H9 (cell line): ENCODE measurements around the gene DDIT4. TPM values are rescaled to one million over a fixed set of nuclear protein-coding genes. Genes with fewer than 3 reads are reported as not detected.
A peak's percentile ranks its signal among the peaks of the same experiment; 100 is the strongest.

ENCODE experiments used
- DNase-seq: peaks from one replicate; pipeline ENCODE4 v3.0.0-alpha.2; 2017
- H2AFZ ChIP-seq: one replicate; pipeline ENCODE4 v1.6.1; 2013; ENCODE audit warnings: mild to moderate bottlenecking, low read length, control low read depth, moderate library complexity
- H2AK5ac ChIP-seq: 2 replicates; pipeline ENCODE4 v1.6.1; 2013; ENCODE audit warnings: low read length, control low read depth, mixed read lengths; ENCODE audit not compliant: insufficient read length
- H2BK120ac ChIP-seq: one replicate; pipeline ENCODE4 v1.6.1; 2013; ENCODE audit warnings: low read depth, mild to moderate bottlenecking, low read length, control low read depth, inconsistent platforms; ENCODE audit not compliant: poor library complexity, severe bottlenecking
- H2BK12ac ChIP-seq: 2 replicates; pipeline ENCODE4 v1.6.1; 2013; ENCODE audit warnings: low read length, control low read depth, mixed read lengths, low read depth; ENCODE audit not compliant: insufficient read length
- H2BK15ac ChIP-seq: 2 replicates; pipeline ENCODE4 v1.6.1; 2013; ENCODE audit warnings: low read depth, low read length, control low read depth
- H2BK20ac ChIP-seq: one replicate; pipeline ENCODE4 v1.6.1; 2013; ENCODE audit warnings: low read depth, mild to moderate bottlenecking, low read length, control low read depth, inconsistent platforms; ENCODE audit not compliant: poor library complexity, severe bottlenecking
- H2BK5ac ChIP-seq: 2 replicates; pipeline ENCODE4 v1.6.1; 2013; ENCODE audit warnings: low read length, control low read depth, mixed read lengths; ENCODE audit not compliant: insufficient read length
- H3K14ac ChIP-seq: 2 replicates; pipeline ENCODE4 v1.6.1; 2013; ENCODE audit warnings: low read length, control low read depth; ENCODE audit not compliant: insufficient read depth
- H3K18ac ChIP-seq: 2 replicates; pipeline ENCODE4 v1.6.1; 2013; ENCODE audit warnings: low read depth, mild to moderate bottlenecking, mixed read lengths, low read length, control low read depth; ENCODE audit not compliant: insufficient read length
- H3K23ac ChIP-seq: 2 replicates; pipeline ENCODE4 v1.6.1; 2013; ENCODE audit warnings: low read length, control low read depth, mixed read lengths, low read depth; ENCODE audit not compliant: insufficient read length
- H3K23me2 ChIP-seq: 2 replicates; pipeline ENCODE4 v1.6.1; 2013; ENCODE audit warnings: low read depth, mild to moderate bottlenecking, mixed read lengths, low read length, control low read depth; ENCODE audit not compliant: insufficient read length, poor library complexity, severe bottlenecking
- H3K27ac ChIP-seq: 2 replicates; pipeline ENCODE4 v1.5.1; 2013; ENCODE audit warnings: low read length, control low read depth, mixed read lengths, low read depth; ENCODE audit not compliant: insufficient read length
- H3K27me3 ChIP-seq: 2 replicates; pipeline ENCODE4 v1.6.1; 2013; ENCODE audit warnings: low read length, control low read depth, inconsistent platforms; ENCODE audit not compliant: insufficient read depth
- H3K4ac ChIP-seq: 2 replicates; pipeline ENCODE4 v1.6.1; 2013; ENCODE audit warnings: low read depth, mild to moderate bottlenecking, control low read depth, inconsistent platforms, low read length, moderate library complexity
- H3K4me1 ChIP-seq: 2 replicates; pipeline ENCODE4 v1.6.1; 2013; ENCODE audit warnings: low read length, control low read depth, inconsistent platforms; ENCODE audit not compliant: insufficient read depth
- H3K4me2 ChIP-seq: 2 replicates; pipeline ENCODE4 v1.6.1; 2013; ENCODE audit warnings: low read length, control low read depth, mixed read lengths; ENCODE audit not compliant: insufficient read length, insufficient read depth
- H3K56ac ChIP-seq: 2 replicates; pipeline ENCODE4 v1.6.1; 2013; ENCODE audit warnings: low read depth, mild to moderate bottlenecking, mixed read lengths, low read length, control low read depth; ENCODE audit not compliant: insufficient read length
- H3K79me1 ChIP-seq: 2 replicates; pipeline ENCODE4 v1.6.1; 2013; ENCODE audit warnings: low read depth, mild to moderate bottlenecking, moderate library complexity, low read length, control low read depth, inconsistent platforms; ENCODE audit not compliant: insufficient read depth, poor library complexity, severe bottlenecking
- H3K79me2 ChIP-seq: 2 replicates; pipeline ENCODE4 v1.6.1; 2013; ENCODE audit warnings: low read length, control low read depth, inconsistent platforms; ENCODE audit not compliant: insufficient read depth
- H3K9ac ChIP-seq: 2 replicates; pipeline ENCODE4 v1.6.1; 2013; ENCODE audit warnings: low read length, control low read depth, mixed read lengths; ENCODE audit not compliant: insufficient read length; ENCODE audit errors: extremely low read depth
- H3K9me3 ChIP-seq: one replicate; pipeline ENCODE4 v1.6.1; 2013; ENCODE audit warnings: low read depth, low read length, inconsistent platforms; ENCODE audit not compliant: control insufficient read depth
- H3T11ph ChIP-seq: one replicate; pipeline ENCODE4 v1.6.1; 2013; ENCODE audit warnings: mild to moderate bottlenecking, low read length, control low read depth, inconsistent platforms
- H4K20me1 ChIP-seq: one replicate; pipeline ENCODE4 v1.6.1; 2013; ENCODE audit not compliant: control insufficient read depth, insufficient read length, insufficient read depth
- H4K5ac ChIP-seq: 2 replicates; pipeline ENCODE4 v1.6.1; 2013; ENCODE audit warnings: low read depth, mild to moderate bottlenecking, mixed read lengths, low read length, control low read depth; ENCODE audit not compliant: insufficient read length
- H4K8ac ChIP-seq: replicated peaks from 2 replicates; pipeline ENCODE4 v1.6.1; 2013; ENCODE audit warnings: low read length, control low read depth, mixed read lengths, low read depth; ENCODE audit not compliant: insufficient read length
- H4K91ac ChIP-seq: 2 replicates; pipeline ENCODE4 v1.6.1; 2013; ENCODE audit warnings: low read depth, mild to moderate bottlenecking, moderate library complexity, mixed read lengths, low read length, control low read depth; ENCODE audit not compliant: insufficient read length
- H3K27ac Mint-ChIP-seq, 3 experiments: 2 replicates in 2 of 3; 3 replicates in 1 of 3; pipeline ENCODE4 v1.8.0; 2020 to 2021; ENCODE audit warnings: mixed read lengths in 3 of 3, mild to moderate bottlenecking in 1 of 3, moderate library complexity in 1 of 3
- H3K27me3 Mint-ChIP-seq: 2 replicates; pipeline ENCODE4 v1.8.0; 2021; ENCODE audit warnings: low read depth, mild to moderate bottlenecking, moderate library complexity, mixed read lengths
- H3K36me3 Mint-ChIP-seq, 3 experiments: 2 replicates in 2 of 3; 3 replicates in 1 of 3; pipeline ENCODE4 v1.8.0; 2020 to 2021; ENCODE audit warnings: low read depth in 3 of 3, mixed read lengths in 3 of 3; ENCODE audit not compliant: insufficient read depth in 1 of 3
- H3K4me1 Mint-ChIP-seq, 2 experiments: 2 replicates each; pipeline ENCODE4 v1.8.0; 2020; ENCODE audit warnings: mixed read lengths in 2 of 2
- H3K4me3 Mint-ChIP-seq, 2 experiments: 2 replicates in 1 of 2; 3 replicates in 1 of 2; pipeline ENCODE4 v1.8.0; 2020 to 2021; ENCODE audit warnings: mild to moderate bottlenecking in 2 of 2, mixed read lengths in 2 of 2, moderate library complexity in 1 of 2
- H3K9me3 Mint-ChIP-seq, 2 experiments: 2 replicates in 1 of 2; 3 replicates in 1 of 2; pipeline ENCODE4 v1.8.0; 2020; ENCODE audit warnings: mild to moderate bottlenecking in 2 of 2, mixed read lengths in 2 of 2, moderate library complexity in 1 of 2
- CTCF ChIP-seq: fragments of 200-600 bp; sonication (generic); conservative IDR thresholded peaks from 3 replicates; pipeline ENCODE4 v1.8.0; 2021; ENCODE audit warnings: antibody characterized with exemption, mild to moderate bottlenecking
- WGBS: extraction: QIAGEN DNeasy Blood & Tissue Kit; methylation state at CpG from one replicate; pipeline ENCODE4 v1.1.7; 2013; ENCODE audit warnings: missing lambda C conversion rate, low lambda C conversion rate, mixed read lengths; ENCODE audit not compliant: insufficient read length; ENCODE audit errors: extremely low coverage; 5-methylcytosine and 5-hydroxymethylcytosine counted together
- total RNA-seq: library from RNA; stranded (reverse); gene quantifications from 2 replicates; pipeline ENCODE4 v1.2.1, GENCODE V29; 2021

The DDIT4 gene
- total RNA-seq, 1 experiment from 2014 or later = 84.0 TPM

- no peak overlapping the region for H3K4me3 Mint-ChIP-seq
- peak overlapping the region in 1 of 3 experiments; percentile 25; a peak in 2 of 7 replicates for H3K27ac Mint-ChIP-seq
- H3K23me2 ChIP-seq = no peaks in the 10 kb centered on the region
- no peaks in the 10 kb centered on the region for H3K79me1 ChIP-seq
- no peak overlapping the region for H2AFZ ChIP-seq
- H2BK12ac ChIP-seq = no peak overlapping the region
- peaks cover 5% of the 10 kb centered on the region; the same call in 1 of the 2 replicates for H3K4me1 ChIP-seq
- H3K14ac ChIP-seq = no peak overlapping the region
- no peak overlapping the region for H4K5ac ChIP-seq
- H3K27ac ChIP-seq = no peak overlapping the region
- no peak overlapping the region for H2BK15ac ChIP-seq
- H2BK20ac ChIP-seq = no peak overlapping the region
- WGBS = no CpG with 5 or more reads among the region's 5 CpGs
- no peaks in the 10 kb centered on the region for H3K9me3 ChIP-seq
- no peaks in the 10 kb centered on the region for H4K20me1 ChIP-seq
- no peak overlapping the region for H3K56ac ChIP-seq
- H4K8ac ChIP-seq = no peak overlapping the region
- no peak for DNase-seq
- H3K4me2 ChIP-seq = no peak overlapping the region
- no peak overlapping the region for H2AK5ac ChIP-seq
- H2BK5ac ChIP-seq = no peak overlapping the region
- no peaks in the 10 kb centered on the region for H3K27me3 ChIP-seq
- H3K27me3 Mint-ChIP-seq = no peaks in the 10 kb centered on the region
- H3K9ac ChIP-seq = no peak overlapping the region
- no peak overlapping the region for H3K18ac ChIP-seq
- H2BK120ac ChIP-seq = no peak overlapping the region
- no peak overlapping the region for H3K4ac ChIP-seq
- H4K91ac ChIP-seq = no peak overlapping the region
- H3K9me3 Mint-ChIP-seq = no peaks in the 10 kb centered on the region; a peak in 1 of 5 replicates
- no peaks in the 10 kb centered on the region for H3K79me2 ChIP-seq
- TF ChIP-seq CTCF = no peak
- H3K23ac ChIP-seq = no peak overlapping the region
- no peak overlapping the region for H3T11ph ChIP-seq
- no peaks in the 10 kb centered on the region for H3K36me3 Mint-ChIP-seq
- H3K4me1 Mint-ChIP-seq = peaks cover 31 to 41% of the 10 kb centered on the region in 2 experiments
These were observed 29.1 kb upstream of the DDIT4 start for GRCh38 chr10:72244573-72245038.
